ENCODE measurements around the gene GIMAP5.

The GIMAP5 gene

DNA sequence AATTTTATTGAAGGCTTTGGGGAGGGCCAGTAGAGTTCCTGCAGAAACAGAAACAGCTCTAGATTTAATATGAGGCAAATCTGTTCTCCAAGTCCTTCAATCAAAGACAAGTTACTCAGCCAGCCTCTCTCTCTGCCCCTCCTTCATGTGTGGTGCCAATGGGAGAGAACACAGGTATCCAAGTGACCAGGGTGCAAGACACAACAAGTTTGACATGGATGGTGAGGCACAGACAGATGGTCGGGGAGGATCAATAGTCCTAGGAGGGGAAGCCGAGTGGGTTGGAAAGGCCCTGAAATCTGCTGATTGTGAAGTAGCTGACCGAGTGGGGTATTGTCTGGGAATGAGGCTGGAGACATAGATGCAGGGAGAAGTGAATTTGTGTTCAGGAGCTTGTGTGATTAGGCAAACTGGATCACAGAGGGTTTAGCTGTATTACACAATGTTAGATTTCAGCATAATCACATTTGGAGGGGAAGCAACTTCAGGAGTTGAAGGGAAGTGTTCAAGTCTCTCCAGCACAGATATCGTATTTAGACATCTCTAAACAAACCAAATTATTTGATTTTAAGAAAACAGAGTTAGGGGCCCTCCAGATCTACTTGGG, 19.3 kb upstream of the GIMAP5 start:
- Histone ChIP-seq H3K79me2 (ENCODE audit: low read length) (no peaks in the 10 kb centered on the region), H3K27ac (ENCODE audit: low read length) (no peak overlapping the region)

DNA sequence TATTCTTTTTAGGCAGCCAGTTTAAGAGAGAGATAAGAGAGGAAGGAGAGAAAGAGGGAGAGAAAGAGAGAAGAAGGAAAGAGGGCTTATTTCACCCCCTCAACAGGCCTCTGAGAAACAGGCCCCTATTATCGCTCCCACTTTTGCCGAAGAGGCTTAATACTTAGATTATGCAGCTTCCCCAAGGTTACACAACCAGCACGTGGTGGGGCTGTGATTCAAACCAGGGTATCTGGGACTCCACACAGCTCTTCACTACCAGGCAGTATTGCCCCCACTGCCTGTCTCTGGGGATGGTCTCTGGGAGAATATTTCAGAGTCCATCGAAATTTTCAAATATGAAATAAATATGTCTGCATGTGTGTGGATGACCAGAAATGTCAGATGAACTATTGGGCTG, 17.8 kb upstream of the GIMAP5 start:
- Histone ChIP-seq H4K20me1 (ENCODE audit: insufficient read depth, low read length) (no peaks in the 10 kb centered on the region), H3K4me3 (ENCODE audit: low read length) (no peak overlapping the region), H3K27me3 (ENCODE audit: low read depth, low read length) (peaks cover under 1% of the 10 kb centered on the region; the same call in 1 of the 2 replicates), H3K27ac (ENCODE audit: low read length) (no peak overlapping the region), H3K9ac (ENCODE audit: low read length) (no peak overlapping the region), H3K79me2 (ENCODE audit: low read length) (no peaks in the 10 kb centered on the region), H3K4me2 (ENCODE audit: low read length) (no peak overlapping the region), H2AFZ (ENCODE audit: low read depth, low read length) (no peak overlapping the region), H3K9me3 (ENCODE audit: insufficient read depth, low read length) (no peaks in the 10 kb centered on the region), H3K4me1 (ENCODE audit: low read length) (peaks cover 7% of the 10 kb centered on the region; the same call in 1 of the 2 replicates), H3K36me3 (replicated peaks; ENCODE audit: low read depth, low read length) (no peaks in the 10 kb centered on the region)
- TF ChIP-seq EZH2phosphoT487 (IDR thresholded peaks at IDR 0.05; ENCODE audit: low read depth), result no peak
- TF ChIP-seq, protein P1, sequence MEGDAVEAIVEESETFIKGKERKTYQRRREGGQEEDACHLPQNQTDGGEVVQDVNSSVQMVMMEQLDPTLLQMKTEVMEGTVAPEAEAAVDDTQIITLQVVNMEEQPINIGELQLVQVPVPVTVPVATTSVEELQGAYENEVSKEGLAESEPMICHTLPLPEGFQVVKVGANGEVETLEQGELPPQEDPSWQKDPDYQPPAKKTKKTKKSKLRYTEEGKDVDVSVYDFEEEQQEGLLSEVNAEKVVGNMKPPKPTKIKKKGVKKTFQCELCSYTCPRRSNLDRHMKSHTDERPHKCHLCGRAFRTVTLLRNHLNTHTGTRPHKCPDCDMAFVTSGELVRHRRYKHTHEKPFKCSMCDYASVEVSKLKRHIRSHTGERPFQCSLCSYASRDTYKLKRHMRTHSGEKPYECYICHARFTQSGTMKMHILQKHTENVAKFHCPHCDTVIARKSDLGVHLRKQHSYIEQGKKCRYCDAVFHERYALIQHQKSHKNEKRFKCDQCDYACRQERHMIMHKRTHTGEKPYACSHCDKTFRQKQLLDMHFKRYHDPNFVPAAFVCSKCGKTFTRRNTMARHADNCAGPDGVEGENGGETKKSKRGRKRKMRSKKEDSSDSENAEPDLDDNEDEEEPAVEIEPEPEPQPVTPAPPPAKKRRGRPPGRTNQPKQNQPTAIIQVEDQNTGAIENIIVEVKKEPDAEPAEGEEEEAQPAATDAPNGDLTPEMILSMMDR (IDR thresholded peaks at IDR 0.05; ENCODE audit: low read depth, low read length), result no peak

More for the DNA sequence above, 19.3 kb upstream of the GIMAP5 start:
- Histone ChIP-seq H3K4me1 (ENCODE audit: low read length) (peaks cover 7% of the 10 kb centered on the region; the same call in 1 of the 2 replicates), H3K9ac (ENCODE audit: low read length) (no peak overlapping the region), H3K27me3 (ENCODE audit: low read depth, low read length) (no peaks in the 10 kb centered on the region), H3K9me3 (ENCODE audit: insufficient read depth, low read length) (no peaks in the 10 kb centered on the region), H4K20me1 (ENCODE audit: insufficient read depth, low read length) (no peaks in the 10 kb centered on the region), H2AFZ (ENCODE audit: low read depth, low read length) (no peak overlapping the region), H3K4me2 (ENCODE audit: low read length) (no peak overlapping the region), H3K36me3 (replicated peaks; ENCODE audit: low read depth, low read length) (no peaks in the 10 kb centered on the region), H3K4me3 (ENCODE audit: low read length) (no peak overlapping the region)
- no peak for TF ChIP-seq EZH2phosphoT487 (IDR thresholded peaks at IDR 0.05; ENCODE audit: low read depth)
- TF ChIP-seq, protein P1 (IDR thresholded peaks at IDR 0.05; ENCODE audit: low read depth, low read length), result no peak

DNA sequence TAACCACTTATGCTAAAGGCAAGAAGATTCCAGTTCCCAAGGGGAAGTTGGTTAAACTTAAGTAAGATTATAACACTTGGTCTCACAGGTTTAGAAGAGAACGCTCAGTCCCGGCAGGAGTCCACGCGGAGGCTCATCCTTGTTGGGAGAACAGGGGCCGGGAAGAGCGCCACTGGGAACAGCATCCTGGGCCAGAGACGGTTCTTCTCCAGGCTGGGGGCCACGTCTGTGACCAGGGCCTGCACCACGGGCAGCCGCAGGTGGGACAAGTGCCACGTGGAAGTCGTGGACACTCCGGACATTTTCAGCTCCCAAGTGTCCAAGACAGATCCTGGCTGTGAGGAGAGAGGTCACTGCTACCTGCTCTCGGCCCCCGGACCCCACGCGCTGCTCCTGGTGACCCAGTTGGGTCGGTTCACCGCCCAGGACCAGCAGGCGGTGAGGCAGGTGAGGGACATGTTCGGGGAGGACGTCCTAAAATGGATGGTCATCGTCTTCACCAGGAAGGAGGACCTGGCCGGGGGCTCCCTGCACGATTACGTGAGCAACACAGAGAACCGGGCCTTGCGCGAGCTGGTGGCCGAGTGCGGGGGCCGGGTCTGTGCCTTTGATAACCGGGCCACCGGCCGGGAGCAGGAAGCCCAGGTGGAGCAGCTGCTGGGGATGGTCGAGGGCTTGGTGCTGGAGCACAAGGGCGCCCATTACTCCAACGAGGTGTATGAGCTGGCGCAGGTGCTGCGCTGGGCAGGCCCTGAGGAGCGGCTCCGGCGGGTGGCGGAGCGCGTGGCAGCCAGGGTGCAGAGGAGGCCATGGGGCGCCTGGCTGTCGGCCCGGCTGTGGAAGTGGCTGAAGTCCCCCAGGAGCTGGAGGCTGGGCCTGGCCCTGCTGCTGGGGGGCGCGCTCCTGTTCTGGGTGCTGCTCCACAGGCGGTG, 17.0 kb upstream of the GIMAP5 start:
- Histone ChIP-seq H3K27ac (ENCODE audit: low read length) (no peak overlapping the region), H3K9ac (ENCODE audit: low read length) (no peak overlapping the region), H3K79me2 (ENCODE audit: low read length) (no peaks in the 10 kb centered on the region), H3K27me3 (ENCODE audit: low read depth, low read length) (peaks cover 4% of the 10 kb centered on the region), H3K4me1 (ENCODE audit: low read length) (peaks cover 7% of the 10 kb centered on the region; the same call in 1 of the 2 replicates), H2AFZ (ENCODE audit: low read depth, low read length) (no peak overlapping the region), H3K4me2 (ENCODE audit: low read length) (no peak overlapping the region), H4K20me1 (ENCODE audit: insufficient read depth, low read length) (no peaks in the 10 kb centered on the region), H3K36me3 (replicated peaks; ENCODE audit: low read depth, low read length) (no peaks in the 10 kb centered on the region), H3K9me3 (ENCODE audit: insufficient read depth, low read length) (no peaks in the 10 kb centered on the region), H3K4me3 (ENCODE audit: low read length) (no peak overlapping the region)
- TF ChIP-seq EZH2phosphoT487 (IDR thresholded peaks at IDR 0.05; ENCODE audit: low read depth), result no peak
- TF ChIP-seq, protein P1 (IDR thresholded peaks at IDR 0.05; ENCODE audit: low read depth, low read length), result no peak

DNA sequence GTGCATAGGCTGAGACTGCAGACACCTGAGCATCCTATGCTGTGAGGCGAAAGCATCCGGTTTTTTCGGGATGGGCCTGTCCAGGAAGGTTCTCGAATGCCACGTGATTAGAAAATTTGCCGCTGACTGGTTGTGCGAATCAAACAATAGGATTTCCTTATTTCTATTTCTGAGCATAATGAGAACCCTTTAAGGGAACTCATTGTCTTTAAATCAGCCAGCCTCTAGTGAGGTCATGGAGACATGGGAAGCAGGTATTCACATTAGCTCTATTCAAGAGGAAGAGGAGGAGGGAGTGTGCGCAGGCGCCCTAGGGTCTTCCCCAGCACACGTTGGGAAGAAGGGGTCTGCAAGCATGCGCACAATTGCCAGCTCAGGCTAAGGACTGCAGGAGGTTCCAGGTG, 15.2 kb upstream of the GIMAP5 start:
- H3K79me2 ChIP-seq (ENCODE audit: low read length), result no peaks in the 10 kb centered on the region
- no peaks in the 10 kb centered on the region for H3K36me3 ChIP-seq (replicated peaks; ENCODE audit: low read depth, low read length)
- no peak overlapping the region for H3K4me2 ChIP-seq (ENCODE audit: low read length)
- H2AFZ ChIP-seq (ENCODE audit: low read depth, low read length), result no peak overlapping the region
- no peak for TF ChIP-seq EZH2phosphoT487 (IDR thresholded peaks at IDR 0.05; ENCODE audit: low read depth)
- TF ChIP-seq, protein P1 (IDR thresholded peaks at IDR 0.05; ENCODE audit: low read depth, low read length), result no peak
- peaks cover 13% of the 10 kb centered on the region for H3K27me3 ChIP-seq (ENCODE audit: low read depth, low read length)
- H3K9ac ChIP-seq (ENCODE audit: low read length), result no peak overlapping the region
- H3K9me3 ChIP-seq (ENCODE audit: insufficient read depth, low read length), result no peaks in the 10 kb centered on the region
- no peaks in the 10 kb centered on the region for H3K4me1 ChIP-seq (ENCODE audit: low read length)
- H3K27ac ChIP-seq (ENCODE audit: low read length), result no peak overlapping the region
- no peaks in the 10 kb centered on the region for H4K20me1 ChIP-seq (ENCODE audit: insufficient read depth, low read length)
- no peak overlapping the region for H3K4me3 ChIP-seq (ENCODE audit: low read length)
